HG02981 (cell line): ENCODE data around the gene ZNF280A.
"Not testable (repeated sequence)": the region's sequence is repeated elsewhere in the genome, so short reads cannot be mapped to it uniquely, and the experiment has no call there.

ENCODE experiments used
- ATAC-seq: cut with Tn5 transposase; IDR thresholded peaks from one replicate; pipeline ENCODE4 v1.9.1; 2021; ENCODE audit warnings: mild to moderate bottlenecking, moderate library complexity; ENCODE audit not compliant: unreplicated experiment

Gene ZNF280A

GRCh38 chr22:22513619-22514018, 6.5 kb downstream of the ZNF280A start:
- no peak for ATAC-seq

GRCh38 chr22:22512951-22513350, 7.1 kb downstream of the ZNF280A start:
- no peak for ATAC-seq

DNA sequence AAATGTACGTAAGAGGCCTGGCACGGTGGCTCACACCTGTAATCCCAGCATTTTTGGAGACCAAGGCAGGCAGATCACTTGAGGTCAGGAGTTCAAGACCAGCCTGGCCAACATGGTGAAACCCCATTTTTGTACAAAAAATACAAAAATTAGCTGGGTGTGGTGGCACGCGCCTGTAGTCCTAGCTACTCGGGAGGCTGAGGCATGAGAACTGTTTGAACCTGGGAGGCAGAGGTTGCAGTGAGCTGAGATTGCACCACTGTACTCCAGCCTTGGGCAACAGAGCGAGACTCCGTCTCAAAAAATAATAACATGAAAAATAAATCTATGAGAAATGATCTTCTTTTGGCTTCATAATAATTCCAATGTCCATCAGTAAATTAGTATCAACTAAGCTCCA, 9.2 kb downstream of the ZNF280A start:
- ATAC-seq = not testable (repeated sequence)

DNA sequence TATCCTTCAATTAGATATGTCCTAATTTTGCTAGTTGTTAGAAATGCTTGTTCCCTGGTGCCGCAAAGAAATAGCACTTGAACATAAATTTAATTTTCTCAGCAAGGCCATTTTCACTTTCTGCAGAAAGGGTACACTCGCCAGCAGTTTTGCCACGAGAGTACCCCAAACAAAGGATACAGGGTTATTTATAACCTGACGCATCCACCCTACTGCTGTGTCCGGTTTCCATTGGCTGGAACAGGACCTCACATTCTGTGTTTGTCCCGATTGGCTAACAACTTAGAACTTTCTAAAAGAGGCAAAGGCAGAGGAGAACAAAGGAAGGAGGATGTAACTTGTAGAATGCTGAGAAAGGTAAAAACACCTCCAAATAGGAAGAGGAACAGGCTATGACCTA, 10.2 kb downstream of the ZNF280A start:
- not testable (repeated sequence) for ATAC-seq

- ATAC-seq = peak; percentile 87
These were observed 11.5 kb downstream of the ZNF280A start, which contains the start of gene ZNF280B for GRCh38 chr22:22508274-22509176. Gene ZNF280B (minus strand): TSS chr22:22508742. CDS start chr22:22489398, 19,344 bp downstream.

DNA sequence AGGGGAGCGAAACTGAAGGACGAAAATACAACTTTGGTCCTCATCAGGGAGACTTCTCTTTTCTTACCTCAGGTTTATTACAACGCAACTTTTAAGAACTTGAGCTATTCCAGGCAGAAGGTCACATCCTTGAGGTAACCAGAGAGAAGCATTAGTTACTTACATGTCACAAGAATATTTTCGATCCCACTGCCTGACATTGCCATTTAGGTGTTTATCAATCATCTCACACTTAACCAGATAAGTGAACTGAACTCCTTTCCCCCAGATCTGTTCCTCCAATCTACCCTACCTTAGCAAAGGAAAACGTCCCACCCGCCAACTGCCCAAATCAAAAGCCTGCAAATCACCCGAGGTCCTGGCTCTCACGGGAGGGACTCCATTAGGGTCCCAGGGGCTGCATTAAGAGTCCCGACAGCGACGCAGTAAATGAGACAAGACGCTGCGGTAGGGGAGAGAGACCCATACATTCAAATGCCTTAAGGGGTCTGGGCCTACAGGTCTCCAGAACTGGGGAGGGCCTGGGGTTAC, 12.3 kb downstream of the ZNF280A start:
- ATAC-seq = no peak

GRCh38 chr22:22506736-22507135, 13.3 kb downstream of the ZNF280A start:
- ATAC-seq = no peak

DNA sequence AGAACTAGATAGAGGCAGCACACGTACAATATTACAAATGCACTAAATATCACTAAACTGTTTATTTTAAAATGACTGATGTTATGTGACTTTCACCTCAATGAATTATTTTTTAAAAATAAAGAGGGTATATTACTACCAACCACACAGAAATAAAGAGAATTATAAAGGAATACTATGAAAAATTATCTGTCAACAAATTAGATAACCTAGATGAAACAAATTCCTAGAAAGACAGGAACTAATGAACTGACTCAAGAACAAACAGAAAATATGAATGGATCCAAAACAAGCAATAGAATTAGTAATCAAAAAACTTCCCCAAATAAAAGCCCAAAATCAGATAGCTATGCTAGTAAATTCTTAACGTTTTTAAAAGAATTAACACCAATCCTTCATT, 21.8 kb downstream of the ZNF280A start:
- ATAC-seq = no peak

DNA sequence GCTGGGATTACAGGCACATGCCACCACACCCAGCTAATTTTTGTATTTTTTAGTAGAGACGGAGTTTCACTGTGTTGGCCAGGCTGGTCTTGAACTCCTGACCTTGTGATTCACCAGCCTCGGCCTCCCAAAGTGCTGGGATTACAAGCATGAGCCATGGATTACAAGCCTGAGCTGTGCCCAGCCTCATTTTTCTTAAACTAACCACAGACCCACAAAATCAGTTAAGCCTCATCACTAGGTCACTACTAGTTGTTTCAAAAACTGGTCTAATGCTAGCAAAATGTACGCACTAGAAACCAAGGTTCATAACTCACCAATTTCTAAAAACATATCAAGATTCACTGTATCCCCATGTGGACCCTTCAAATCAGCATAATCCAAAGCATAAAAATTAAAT, 28.5 kb downstream of the ZNF280A start:
- not testable (repeated sequence) for ATAC-seq

GRCh38 chr22:22488736-22489135, 31.3 kb downstream of the ZNF280A start:
- no peak for ATAC-seq

GRCh38 chr22:22487869-22488597, 32.0 kb downstream of the ZNF280A start:
- ATAC-seq = no peak

GRCh38 chr22:22487059-22487458, 33.0 kb downstream of the ZNF280A start:
- no peak for ATAC-seq

DNA sequence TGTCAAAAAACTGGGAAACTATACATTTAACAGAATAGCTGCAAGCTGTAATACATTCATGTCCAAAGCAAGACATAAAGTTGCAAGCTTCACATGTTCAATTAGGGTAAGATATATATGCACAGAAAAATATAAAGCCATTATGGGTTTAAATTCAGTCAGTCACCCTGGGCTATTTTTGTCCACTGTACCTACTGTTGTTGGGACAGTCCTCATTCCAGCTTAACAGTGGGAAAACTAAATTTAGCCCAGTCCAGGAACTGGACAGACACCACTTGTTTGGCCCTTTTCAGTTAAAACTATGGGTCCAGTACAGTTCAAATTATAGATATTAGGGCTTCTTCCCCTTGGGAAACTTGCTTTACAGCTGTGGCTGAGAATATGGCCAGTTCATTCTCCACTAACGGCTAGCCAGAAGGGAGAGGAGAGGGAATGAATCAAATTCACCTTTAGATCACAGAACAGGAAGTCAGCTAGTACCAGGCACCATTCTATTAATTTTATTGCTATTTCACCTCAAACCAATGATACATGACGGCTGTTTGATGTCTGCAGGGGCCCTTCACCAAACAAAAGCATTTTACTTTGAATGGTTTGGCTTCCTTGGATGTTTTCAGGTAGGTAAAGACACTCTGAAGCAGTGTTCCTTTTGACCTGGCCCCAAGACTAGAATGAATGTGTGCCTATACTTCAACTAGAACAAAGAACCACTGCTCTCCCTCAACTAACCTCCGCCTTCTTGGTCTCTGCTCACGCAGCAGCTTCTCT, 33.8 kb downstream of the ZNF280A start:
- no peak for ATAC-seq

GRCh38 chr22:22485524-22485923, 34.5 kb downstream of the ZNF280A start:
- no peak for ATAC-seq

DNA sequence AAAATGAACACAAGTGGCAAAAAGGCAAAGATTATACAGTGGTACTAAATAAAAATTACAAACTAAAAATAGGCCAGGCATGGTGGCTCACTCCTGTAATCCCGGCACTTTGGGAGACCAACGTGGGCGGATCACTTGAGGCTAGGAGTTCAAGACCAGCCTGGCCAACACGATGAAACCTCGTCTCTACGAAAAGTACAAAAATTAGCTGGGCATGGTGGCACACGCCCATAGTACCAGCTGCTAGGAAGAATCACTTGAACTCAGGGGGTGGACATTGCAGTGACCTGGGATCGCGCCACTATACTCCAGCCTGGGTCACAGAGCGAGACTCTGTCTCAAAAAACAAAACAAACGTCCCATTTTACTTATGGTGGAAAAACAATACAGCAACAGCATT, 36.0 kb downstream of the ZNF280A start:
- ATAC-seq = no peak

DNA sequence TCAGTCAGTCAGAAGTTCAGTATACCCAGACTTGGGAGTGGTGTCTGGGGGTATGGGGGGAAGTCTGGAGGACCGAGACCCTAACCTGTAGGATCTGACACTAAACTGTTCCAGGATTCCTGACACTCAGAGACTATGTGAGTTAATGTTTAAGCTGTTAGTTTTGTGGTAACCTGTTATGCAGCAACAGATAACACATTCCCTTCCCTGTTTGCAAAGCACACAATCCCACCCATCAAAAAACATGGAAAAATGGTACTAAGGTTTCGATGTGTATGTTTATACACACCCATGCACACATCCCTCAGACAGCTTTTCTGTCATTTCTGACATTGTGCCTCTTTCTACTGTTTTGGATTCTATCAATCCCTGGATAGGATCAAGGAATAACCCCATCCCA, 39.1 kb downstream of the ZNF280A start:
- no peak for ATAC-seq

DNA sequence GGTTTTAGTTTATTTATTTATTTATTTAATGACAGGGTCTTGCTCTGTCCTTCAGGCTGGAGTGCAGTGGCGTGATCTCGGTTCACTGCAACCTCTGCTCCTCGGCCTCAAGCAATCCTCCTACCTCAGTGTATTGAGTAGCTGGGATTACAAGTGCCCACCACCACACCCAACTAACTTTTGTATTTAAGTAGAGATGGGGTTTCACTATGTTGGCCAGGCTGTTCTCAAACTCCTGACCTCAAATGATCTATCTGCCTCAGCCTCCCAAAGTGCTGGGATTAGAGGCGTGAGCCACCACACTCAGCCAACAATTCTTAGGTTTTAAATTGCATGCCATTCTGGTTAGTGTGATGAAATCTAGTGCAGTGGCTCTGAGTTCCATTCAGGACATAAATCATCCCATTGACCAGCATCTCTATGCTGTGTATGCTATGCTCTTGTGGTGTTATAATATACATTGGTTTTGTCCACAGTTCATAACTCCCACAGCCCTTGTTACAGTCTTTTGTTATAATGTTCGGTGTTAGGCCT, 40.0 kb downstream of the ZNF280A start:
- no peak for ATAC-seq

DNA sequence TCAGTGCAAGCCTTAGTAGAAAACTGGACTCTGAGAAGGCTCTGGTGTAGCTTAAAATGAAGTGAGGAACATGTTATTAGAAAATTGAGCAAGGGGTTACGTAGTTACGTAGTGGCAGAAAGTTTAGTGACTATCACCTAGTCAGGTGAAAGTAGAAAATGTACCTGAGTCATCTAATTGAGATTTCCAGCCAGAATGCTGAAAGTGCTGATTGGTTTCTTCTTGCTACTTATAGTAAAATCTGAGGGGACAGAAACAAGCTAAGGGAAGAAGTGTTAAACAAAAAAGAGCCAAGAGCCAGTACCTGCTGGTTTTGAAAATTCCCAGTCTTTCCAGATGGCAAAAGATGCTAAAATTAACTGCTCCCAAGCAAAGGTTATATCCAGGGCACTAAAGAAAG, 41.0 kb downstream of the ZNF280A start:
- ATAC-seq = no peak

GRCh38 chr22:22478470-22478869, 41.6 kb downstream of the ZNF280A start:
- ATAC-seq = no peak

GRCh38 chr22:22474733-22475132, 45.3 kb downstream of the ZNF280A start:
- ATAC-seq = no peak

DNA sequence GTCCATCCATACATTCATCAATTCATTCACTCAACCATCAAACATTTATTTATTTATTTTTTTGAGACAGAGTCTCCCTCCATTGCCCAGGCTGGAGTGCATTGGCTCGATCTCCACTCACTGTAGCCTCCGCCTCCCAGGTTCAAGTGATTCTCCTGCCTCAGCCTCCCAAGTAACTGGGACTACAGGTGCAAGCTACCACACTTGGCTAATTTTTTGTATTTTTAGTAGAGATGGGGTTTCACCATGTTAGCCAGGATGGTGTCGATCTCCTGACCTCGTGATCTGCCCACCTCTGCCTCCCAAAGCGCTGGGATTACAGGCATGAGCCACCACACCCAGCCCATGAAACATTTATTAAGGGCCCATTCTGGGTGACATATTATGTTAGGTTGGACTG, 49.0 kb downstream of the ZNF280A start:
- ATAC-seq = not testable (repeated sequence)
